ENCODE measurements around the gene PHYH. TPM values are rescaled to one million over a fixed set of nuclear protein-coding genes. Genes with fewer than 3 reads are reported as not detected.

The PHYH gene
- total RNA-seq, 1 experiment from 2014 or later, result 26.7 TPM

GRCh38 chr10:13262433-13262832 is 37.4 kb downstream of the PHYH start:
- TF ChIP-seq CTCF (IDR thresholded peaks at IDR 0.05; ENCODE audit: unreplicated experiment), result no peak
- no peaks in the 10 kb centered on the region for H3K36me3 Mint-ChIP-seq (ENCODE audit: insufficient read depth, unreplicated experiment)
- intact Hi-C loops (cut with micrococcal nuclease; ENCODE audit: unreplicated experiment), result no loop called here
- H3K27ac Mint-ChIP-seq (ENCODE audit: unreplicated experiment), result no peak overlapping the region
- H3K9me3 Mint-ChIP-seq (ENCODE audit: low read depth, unreplicated experiment), result no peaks in the 10 kb centered on the region
- DNase-seq, result no peak
- H3K4me3 Mint-ChIP-seq (ENCODE audit: low read depth, unreplicated experiment), result no peak overlapping the region
- CTCF ChIA-PET, result no interaction called here
- no peaks in the 10 kb centered on the region for H3K4me1 Mint-ChIP-seq (ENCODE audit: low read depth, unreplicated experiment)
- H3K27me3 Mint-ChIP-seq (ENCODE audit: unreplicated experiment), result peaks cover 18% of the 10 kb centered on the region
- BruUV-seq (replicated peaks), result no TSS peak

- DNase-seq, result no peak
- TF ChIP-seq CTCF (IDR thresholded peaks at IDR 0.05; ENCODE audit: unreplicated experiment), result no peak
- Mint-ChIP-seq H3K27ac (ENCODE audit: unreplicated experiment) (no peak overlapping the region), H3K4me1 (ENCODE audit: low read depth, unreplicated experiment) (no peaks in the 10 kb centered on the region), H3K4me3 (ENCODE audit: low read depth, unreplicated experiment) (no peak overlapping the region), H3K36me3 (ENCODE audit: insufficient read depth, unreplicated experiment) (no peaks in the 10 kb centered on the region), H3K27me3 (ENCODE audit: unreplicated experiment) (peaks cover 2% of the 10 kb centered on the region), H3K9me3 (ENCODE audit: low read depth, unreplicated experiment) (no peaks in the 10 kb centered on the region)
- intact Hi-C loops (cut with micrococcal nuclease; ENCODE audit: unreplicated experiment), result no loop called here
- CTCF ChIA-PET, result no interaction called here
- no TSS peak for BruUV-seq (replicated peaks)
These were observed 42.2 kb downstream of the PHYH start for GRCh38 chr10:13257621-13258140.

DNA sequence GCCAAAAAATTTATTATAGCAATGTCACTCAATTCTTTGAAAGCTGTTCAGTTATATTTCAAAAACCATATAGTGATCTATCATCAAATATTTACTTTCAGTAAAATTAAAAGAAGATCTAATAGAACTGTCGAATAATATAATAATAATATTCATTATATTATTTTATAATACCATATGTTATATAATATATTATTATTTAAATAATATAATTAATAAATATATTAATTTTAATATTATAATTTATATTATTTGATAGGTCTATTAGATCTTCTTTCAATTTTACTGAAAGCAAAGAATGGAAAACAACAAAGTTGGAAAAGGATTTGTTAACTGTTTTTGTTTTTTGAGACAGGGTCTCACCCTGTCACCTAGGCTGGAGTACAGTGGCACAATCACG is 43.2 kb downstream of the PHYH start:
- TF ChIP-seq CTCF (IDR thresholded peaks at IDR 0.05; ENCODE audit: unreplicated experiment), result no peak
- Mint-ChIP-seq H3K4me1 (ENCODE audit: low read depth, unreplicated experiment) (no peaks in the 10 kb centered on the region), H3K9me3 (ENCODE audit: low read depth, unreplicated experiment) (no peaks in the 10 kb centered on the region), H3K4me3 (ENCODE audit: low read depth, unreplicated experiment) (no peak overlapping the region), H3K27me3 (ENCODE audit: unreplicated experiment) (no peaks in the 10 kb centered on the region), H3K27ac (ENCODE audit: unreplicated experiment) (no peak overlapping the region), H3K36me3 (ENCODE audit: insufficient read depth, unreplicated experiment) (no peaks in the 10 kb centered on the region)
- no peak for DNase-seq
- CTCF ChIA-PET, result interaction anchor here (0.6 kb wide), 1 partner anchor 408 kb away, joined by 3 read pairs; no protein-coding TSS in a partner anchor
- intact Hi-C loops (cut with micrococcal nuclease; ENCODE audit: unreplicated experiment), result no loop called here
- no TSS peak for BruUV-seq (replicated peaks)

GRCh38 chr10:13253726-13254125 is 46.1 kb downstream of the PHYH start:
- H3K27ac Mint-ChIP-seq (ENCODE audit: unreplicated experiment), result no peak overlapping the region
- H3K36me3 Mint-ChIP-seq (ENCODE audit: insufficient read depth, unreplicated experiment), result no peaks in the 10 kb centered on the region
- no TSS peak for BruUV-seq (replicated peaks)
- H3K4me3 Mint-ChIP-seq (ENCODE audit: low read depth, unreplicated experiment), result no peak overlapping the region
- intact Hi-C loops (cut with micrococcal nuclease; ENCODE audit: unreplicated experiment), result no loop called here
- CTCF ChIA-PET, result no interaction called here
- H3K9me3 Mint-ChIP-seq (ENCODE audit: low read depth, unreplicated experiment), result no peaks in the 10 kb centered on the region
- TF ChIP-seq CTCF (IDR thresholded peaks at IDR 0.05; ENCODE audit: unreplicated experiment), result no peak
- H3K4me1 Mint-ChIP-seq (ENCODE audit: low read depth, unreplicated experiment), result no peaks in the 10 kb centered on the region
- no peak for DNase-seq
- H3K27me3 Mint-ChIP-seq (ENCODE audit: unreplicated experiment), result no peaks in the 10 kb centered on the region

Data from Calu3 (cell line).